CD14-positive monocyte (primary cell): ENCODE data around the gene WHRN. TPM values are rescaled to one million over a fixed set of nuclear protein-coding genes. Genes with fewer than 3 reads are reported as not detected.

ENCODE experiments used
- DNase-seq, 3 donors: peaks; one replicate each; pipeline ENCODE4 v3.0.0-alpha.2; 2011 to 2022
- H2AFZ ChIP-seq: 2 replicates; pipeline ENCODE4 v1.6.0; 2012; ENCODE audit warnings: mild to moderate bottlenecking, low read depth, low read length, inconsistent platforms; ENCODE audit not compliant: insufficient read depth, poor library complexity, severe bottlenecking
- H3K27ac ChIP-seq, 2 donors: 1 replicate in 1 of 2; 2 replicates in 1 of 2; pipeline ENCODE4 v1.5.1; 2012 to 2013; ENCODE audit warnings: low read length in 2 of 2, control low read depth in 1 of 2, inconsistent platforms in 1 of 2, low read depth in 1 of 2, mild to moderate bottlenecking in 1 of 2
- H3K27me3 ChIP-seq, 2 donors: one replicate each; pipeline versions ENCODE4 v1.6.0 to v1.6.1; 2011 to 2013; ENCODE audit warnings: low read length in 2 of 2; ENCODE audit not compliant: control insufficient read depth in 2 of 2, insufficient read depth in 2 of 2
- H3K36me3 ChIP-seq, 2 donors: replicated peaks in 1 of 2; 1 replicate in 1 of 2; 2 replicates in 1 of 2; pipeline versions ENCODE4 v1.5.1 to v1.6.1; 2012 to 2013; ENCODE audit warnings: low read length in 2 of 2, control low read depth in 1 of 2, inconsistent platforms in 1 of 2, mild to moderate bottlenecking in 1 of 2; ENCODE audit not compliant: insufficient read depth in 2 of 2, control insufficient read depth in 1 of 2
- H3K4me1 ChIP-seq, 2 donors: 1 replicate in 1 of 2; 2 replicates in 1 of 2; pipeline versions ENCODE4 v1.5.1 to v1.6.1; 2012 to 2013; ENCODE audit warnings: low read length in 2 of 2, control low read depth in 1 of 2, inconsistent platforms in 1 of 2, mild to moderate bottlenecking in 1 of 2, moderate library complexity in 1 of 2; ENCODE audit not compliant: insufficient read depth in 2 of 2, control insufficient read depth in 1 of 2
- H3K4me2 ChIP-seq: replicated peaks from 2 replicates; pipeline ENCODE3; 2012; ENCODE audit warnings: low read length, moderate library complexity, mild to moderate bottlenecking; ENCODE audit not compliant: poor library complexity, severe bottlenecking; ENCODE audit errors: extremely low read depth
- H3K4me3 ChIP-seq, 3 experiments: fragments of 200-600 bp in 1 of 3; sonication (generic) in 1 of 3; replicated peaks in 1 of 3; 1 replicate in 2 of 3; 2 replicates in 1 of 3; pipeline ENCODE4 v1.5.1; 2011 to 2013; ENCODE audit warnings: low read length in 3 of 3, mild to moderate bottlenecking in 3 of 3, control low read depth in 2 of 3, low read depth in 2 of 3, inconsistent platforms in 1 of 3, moderate library complexity in 1 of 3
- H3K79me2 ChIP-seq: 2 replicates; pipeline ENCODE4 v1.6.0; 2012; ENCODE audit warnings: mild to moderate bottlenecking, control low read depth, inconsistent platforms, low read length, moderate library complexity; ENCODE audit not compliant: insufficient read depth
- H3K9ac ChIP-seq: 2 replicates; pipeline ENCODE4 v1.6.0; 2017; ENCODE audit warnings: low read length, mild to moderate bottlenecking; ENCODE audit not compliant: insufficient read depth, poor library complexity, severe bottlenecking
- H3K9me3 ChIP-seq, 2 donors: replicated peaks in 1 of 2; 1 replicate in 1 of 2; 2 replicates in 1 of 2; pipeline versions ENCODE4 v1.5.1 to v1.6.1; 2012 to 2013; ENCODE audit warnings: low read length in 2 of 2, control low read depth in 1 of 2; ENCODE audit not compliant: control insufficient read depth in 1 of 2, insufficient read depth in 1 of 2
- H4K20me1 ChIP-seq: 2 replicates; pipeline ENCODE4 v1.6.0; 2012; ENCODE audit warnings: mild to moderate bottlenecking, low read length, control low read depth, moderate library complexity; ENCODE audit not compliant: insufficient read depth
- H3K27ac Mint-ChIP-seq, 7 donors: one replicate each; pipeline ENCODE4 v1.8.0; 2020; ENCODE audit warnings: mild to moderate bottlenecking in 7 of 7, mixed read lengths in 7 of 7, moderate library complexity in 6 of 7, inconsistent platforms in 2 of 7
- H3K27me3 Mint-ChIP-seq, 3 donors: one replicate each; pipeline ENCODE4 v1.8.0; 2021 to 2022; ENCODE audit warnings: low read depth in 3 of 3, mild to moderate bottlenecking in 3 of 3, mixed read lengths in 3 of 3, moderate library complexity in 3 of 3, inconsistent platforms in 1 of 3
- H3K36me3 Mint-ChIP-seq, 2 donors: one replicate each; pipeline ENCODE4 v1.8.0; 2020; ENCODE audit warnings: mixed read lengths in 2 of 2, inconsistent platforms in 1 of 2, mild to moderate bottlenecking in 1 of 2
- H3K4me1 Mint-ChIP-seq: one replicate; pipeline ENCODE4 v1.8.0; 2020; ENCODE audit warnings: mild to moderate bottlenecking, mixed read lengths
- H3K4me3 Mint-ChIP-seq, 2 donors: one replicate each; pipeline ENCODE4 v1.8.0; 2020; ENCODE audit warnings: mild to moderate bottlenecking in 2 of 2, mixed read lengths in 2 of 2, moderate library complexity in 1 of 2
- H3K9me3 Mint-ChIP-seq, 7 donors: one replicate each; pipeline ENCODE4 v1.8.0; 2020 to 2022; ENCODE audit warnings: mixed read lengths in 7 of 7, mild to moderate bottlenecking in 6 of 7, moderate library complexity in 6 of 7, inconsistent platforms in 2 of 7
- WGBS: methylation state at CpG from one replicate; pipeline ENCODE4 v1.1.5; 2013; ENCODE audit warnings: missing lambda C conversion rate; ENCODE audit not compliant: insufficient coverage; 5-methylcytosine and 5-hydroxymethylcytosine counted together
- intact Hi-C, 2 donors: fragments of 100-400 bp; cut with micrococcal nuclease; formaldehyde crosslinking; loops; one replicate each; pipeline versions ENCODE4 v1.15.0 to v1.15.1; 2023
- polyA plus RNA-seq, 3 donors: library from polyadenylated mRNA; depleted of rRNA in 1 of 3; unstranded in 2 of 3; stranded (reverse) in 1 of 3; fragments of 300-500 nt in 2 of 3; fragments of >200 nt in 1 of 3; fragmentation: Illumina TruSeq in 2 of 3; gene quantifications; 1 replicate in 2 of 3; 2 replicates in 1 of 3; pipeline ENCODE4 v1.2.3, GENCODE V29; 2012 to 2021
- TF ChIP-seq, protein P1 (sequence below): fragments of 200-600 bp; IDR thresholded peaks from one replicate; pipeline ENCODE4 v1.8.0; 2022; ENCODE audit warnings: antibody characterized with exemption, mild to moderate bottlenecking

Gene WHRN
- polyA plus RNA-seq, 3 donors: 0.13 to 0.59 (median 0.30) TPM

DNA sequence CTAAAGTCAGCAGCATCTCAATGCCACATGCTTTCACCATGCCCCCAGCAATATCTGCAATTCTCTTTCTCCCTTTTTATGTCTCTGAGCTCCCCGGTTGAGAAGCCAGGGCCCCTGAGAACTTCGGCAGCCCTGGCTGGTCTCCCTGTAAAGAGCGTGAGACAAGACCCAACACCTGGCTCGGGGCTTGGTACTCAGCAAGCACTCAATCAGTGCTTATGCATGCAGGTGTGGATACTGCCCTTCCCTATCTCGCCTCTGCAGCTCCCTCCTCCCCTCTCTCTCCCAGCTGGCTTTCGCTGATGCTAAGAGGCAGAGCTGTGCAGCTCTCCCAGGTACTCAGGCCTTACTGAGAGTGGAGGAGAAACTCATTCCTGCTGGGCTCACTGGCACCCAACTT is 75.8 kb downstream of the WHRN start:
- Histone ChIP-seq H3K4me1 (no peaks in the 10 kb centered on the region), H3K27me3 (no peaks in the 10 kb centered on the region), H3K9ac (no peak overlapping the region), H3K36me3 (no peaks in the 10 kb centered on the region), H2AFZ (no peak overlapping the region), H3K4me2 (no peak overlapping the region), H4K20me1 (no peaks in the 10 kb centered on the region), H3K9me3 (no peaks in the 10 kb centered on the region), H3K79me2 (no peaks in the 10 kb centered on the region), H3K27ac (no peak overlapping the region), H3K4me3 (no peak overlapping the region)
- 97% methylated on average over 4 of the region's 6 CpGs for WGBS
- no peaks in the 10 kb centered on the region for H3K36me3 Mint-ChIP-seq
- H3K27me3 Mint-ChIP-seq: peaks cover 0 to 7% (median 2%) of the 10 kb centered on the region in 3 donors
- H3K4me1 Mint-ChIP-seq: no peaks in the 10 kb centered on the region
- intact Hi-C loops: no loop called here
- TF ChIP-seq, protein P1, sequence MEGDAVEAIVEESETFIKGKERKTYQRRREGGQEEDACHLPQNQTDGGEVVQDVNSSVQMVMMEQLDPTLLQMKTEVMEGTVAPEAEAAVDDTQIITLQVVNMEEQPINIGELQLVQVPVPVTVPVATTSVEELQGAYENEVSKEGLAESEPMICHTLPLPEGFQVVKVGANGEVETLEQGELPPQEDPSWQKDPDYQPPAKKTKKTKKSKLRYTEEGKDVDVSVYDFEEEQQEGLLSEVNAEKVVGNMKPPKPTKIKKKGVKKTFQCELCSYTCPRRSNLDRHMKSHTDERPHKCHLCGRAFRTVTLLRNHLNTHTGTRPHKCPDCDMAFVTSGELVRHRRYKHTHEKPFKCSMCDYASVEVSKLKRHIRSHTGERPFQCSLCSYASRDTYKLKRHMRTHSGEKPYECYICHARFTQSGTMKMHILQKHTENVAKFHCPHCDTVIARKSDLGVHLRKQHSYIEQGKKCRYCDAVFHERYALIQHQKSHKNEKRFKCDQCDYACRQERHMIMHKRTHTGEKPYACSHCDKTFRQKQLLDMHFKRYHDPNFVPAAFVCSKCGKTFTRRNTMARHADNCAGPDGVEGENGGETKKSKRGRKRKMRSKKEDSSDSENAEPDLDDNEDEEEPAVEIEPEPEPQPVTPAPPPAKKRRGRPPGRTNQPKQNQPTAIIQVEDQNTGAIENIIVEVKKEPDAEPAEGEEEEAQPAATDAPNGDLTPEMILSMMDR: no peak
- no peak for DNase-seq
- H3K27ac Mint-ChIP-seq: no peak overlapping the region
- no peak overlapping the region for H3K4me3 Mint-ChIP-seq
- H3K9me3 Mint-ChIP-seq: no peaks in the 10 kb centered on the region

DNA sequence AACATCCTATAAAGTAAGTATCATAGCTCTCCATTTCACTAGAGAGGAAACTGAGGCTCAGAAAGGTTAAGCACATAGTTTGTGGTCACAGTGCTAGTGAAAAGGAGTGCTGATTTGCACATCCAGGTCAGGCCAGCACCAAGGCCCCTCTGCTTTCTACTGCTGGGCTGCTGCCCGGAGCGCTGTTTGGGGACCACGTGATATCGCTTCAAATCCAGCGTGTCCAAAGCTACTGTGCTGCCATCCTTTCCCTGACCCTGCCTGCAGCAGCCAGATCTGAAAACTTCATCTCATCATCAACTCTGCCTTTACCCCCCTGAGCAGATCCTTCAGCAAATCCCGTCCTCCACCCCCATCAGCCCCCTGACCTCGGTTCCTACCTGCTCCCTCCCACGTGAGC is 76.8 kb downstream of the WHRN start:
- Histone ChIP-seq H3K9ac (no peak overlapping the region), H4K20me1 (no peaks in the 10 kb centered on the region), H3K36me3 (no peaks in the 10 kb centered on the region), H3K27ac (no peak overlapping the region), H3K9me3 (no peaks in the 10 kb centered on the region), H3K4me3 (no peak overlapping the region), H3K27me3 (no peaks in the 10 kb centered on the region), H3K4me1 (no peaks in the 10 kb centered on the region), H2AFZ (no peak overlapping the region), H3K4me2 (no peak overlapping the region), H3K79me2 (no peaks in the 10 kb centered on the region)
- peak overlapping the region in 1 of 7 donors; percentile 68 for H3K27ac Mint-ChIP-seq
- peaks cover 0 to 7% (median 2%) of the 10 kb centered on the region in 3 donors for H3K27me3 Mint-ChIP-seq
- no peaks in the 10 kb centered on the region for H3K36me3 Mint-ChIP-seq
- intact Hi-C loops: no loop called here
- no peaks in the 10 kb centered on the region for H3K9me3 Mint-ChIP-seq
- no peak for DNase-seq
- H3K4me1 Mint-ChIP-seq: no peaks in the 10 kb centered on the region
- no peak overlapping the region for H3K4me3 Mint-ChIP-seq
- TF ChIP-seq, protein P1: no peak
- 98% methylated on average over 7 of the region's 8 CpGs for WGBS
